Left renal pelvis (tissue), 4 donors: ENCODE results near the gene PTGES. TPM values are rescaled to one million over a fixed set of nuclear protein-coding genes. Genes with fewer than 3 reads are reported as not detected.

Experiments
- DNase-seq, 4 donors: peaks; one replicate each; pipeline ENCODE4 v3.0.0-alpha.2; 2013; ENCODE audit warnings: low read depth in 4 of 4, low spot score in 3 of 4
- polyA plus RNA-seq, 4 donors: library from polyadenylated mRNA; unstranded; fragments of 120-200 nt; gene quantifications; one replicate each; pipeline ENCODE4 v1.2.1, GENCODE V29; 2013; ENCODE audit not compliant: insufficient read length in 4 of 4

PTGES gene
- polyA plus RNA-seq, 4 donors, result 5.0 to 6.3 (median 5.5) TPM

DNA sequence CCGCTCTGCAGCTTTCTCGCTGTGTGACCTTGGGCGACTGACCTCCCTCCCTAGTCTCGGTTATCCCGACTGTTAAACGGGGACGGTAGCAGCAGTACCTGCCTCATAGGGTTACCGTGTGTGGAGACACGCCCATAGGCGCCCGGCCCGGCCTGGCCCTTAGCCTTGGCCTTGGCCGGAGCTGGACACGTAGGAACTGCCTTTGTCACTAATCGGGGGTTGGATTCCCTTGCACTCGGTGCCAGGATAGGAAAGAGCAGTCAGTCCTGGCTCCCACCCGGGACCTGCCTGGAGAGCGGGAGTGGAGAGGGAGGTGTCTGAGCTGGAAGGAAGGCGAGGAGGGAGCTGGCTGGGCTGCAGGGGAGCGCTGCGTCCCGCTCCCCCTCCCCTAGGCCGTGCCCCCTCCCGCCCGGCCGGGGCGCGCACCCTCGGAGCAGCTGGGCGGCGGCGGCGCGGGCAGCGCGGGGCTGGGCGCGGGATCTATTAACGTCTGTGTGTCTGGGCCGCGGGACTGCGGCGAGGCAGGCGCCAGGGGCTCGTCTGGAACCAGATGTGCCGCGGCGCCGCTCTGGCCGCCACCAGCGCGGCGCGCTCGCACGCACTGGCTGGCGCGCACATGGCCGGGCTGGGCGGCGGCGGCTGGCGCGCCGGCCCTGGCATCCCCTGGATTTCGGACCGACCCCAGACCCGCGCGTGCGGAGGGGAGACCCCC, 55.7 kb downstream of the PTGES start:
- DNase-seq, result no peak

DNA sequence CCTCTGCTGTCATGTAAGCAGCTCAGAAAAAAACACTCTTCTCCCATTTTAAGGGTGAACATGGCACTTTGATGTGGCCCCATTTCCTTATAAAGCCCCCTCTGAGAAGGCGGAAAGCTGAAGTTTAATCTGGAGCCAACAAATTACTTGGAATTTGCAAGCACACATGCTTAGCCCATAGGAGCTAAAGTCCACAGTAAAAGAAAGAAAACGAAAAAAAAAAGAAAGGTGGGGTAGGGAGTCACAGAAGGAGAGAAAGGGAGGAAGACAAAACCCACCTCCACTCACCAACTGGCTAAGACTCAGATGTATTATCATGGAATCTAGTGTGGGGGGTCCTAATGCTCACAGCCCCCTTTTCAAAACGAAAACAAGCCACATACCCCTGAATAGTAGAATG, 57.0 kb downstream of the PTGES start:
- DNase-seq, result no peak

DNA sequence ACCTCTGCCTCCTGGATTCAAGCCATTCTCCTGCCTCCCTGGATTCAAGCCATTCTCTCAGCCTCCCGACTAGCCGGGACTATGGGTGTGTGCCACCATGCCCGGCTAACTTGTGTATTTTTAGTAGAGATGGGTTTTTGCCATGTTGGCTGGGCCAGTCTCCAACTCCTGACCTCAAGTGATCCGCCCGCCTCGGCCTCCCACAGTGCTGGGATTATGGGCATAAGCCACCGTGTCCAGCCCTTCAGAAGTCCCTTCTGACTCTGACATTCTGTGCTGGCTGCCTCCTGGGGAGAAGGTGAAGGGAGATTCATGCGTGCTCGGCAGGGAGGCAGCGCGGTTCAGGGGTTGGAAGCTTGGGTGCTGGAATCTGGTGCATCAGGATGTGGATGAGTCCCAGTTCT, 58.6 kb downstream of the PTGES start:
- no peak for DNase-seq

DNA sequence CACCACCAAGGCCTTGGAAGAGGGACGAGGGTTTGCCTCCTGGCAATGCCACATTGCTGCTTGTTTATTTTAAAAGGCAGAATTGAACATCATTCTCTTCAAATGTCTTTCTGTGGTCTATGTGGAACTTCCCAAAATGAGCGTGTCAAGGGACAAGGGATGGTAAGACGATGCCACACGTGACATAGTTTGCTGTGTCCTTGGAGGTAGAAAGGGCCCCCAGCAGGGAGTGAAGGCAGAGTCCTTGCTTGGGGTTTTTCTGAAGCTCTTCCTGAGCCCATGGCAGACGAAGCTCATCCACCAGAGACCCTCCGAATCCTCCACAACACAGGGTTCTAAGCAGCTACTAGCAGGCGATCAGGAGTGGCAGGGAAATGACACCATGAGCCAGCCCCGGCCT, 59.1 kb downstream of the PTGES start:
- no peak for DNase-seq

DNA sequence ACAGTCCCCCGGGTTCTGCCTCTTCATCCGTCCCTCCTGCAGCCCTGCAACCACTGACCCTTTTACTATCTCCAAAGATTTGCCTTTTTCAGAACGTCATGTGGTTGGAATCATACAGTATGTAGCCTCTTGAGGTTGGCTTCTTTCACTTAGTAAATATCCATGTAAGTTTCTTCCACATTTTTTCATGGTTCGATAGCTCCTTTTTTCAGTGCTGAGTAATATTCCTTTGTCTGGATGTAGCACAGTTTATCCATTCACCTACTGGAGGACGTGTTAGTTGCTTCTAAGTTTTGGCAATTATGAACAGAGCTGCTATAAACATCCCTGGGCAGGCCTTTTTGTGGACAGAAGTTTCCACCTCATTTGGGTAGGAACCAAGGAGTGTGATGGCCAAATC, 60.3 kb downstream of the PTGES start:
- DNase-seq, result no peak

Other genes starting within 250 kb of the PTGES start
- gene C9orf50, start 131.9 kb downstream of the PTGES start, polyA plus RNA-seq, result 1 to 10 TPM in 1 of 4 donors, under 1 TPM in 3; 0.27 to 1.1 (median 0.49) TPM
- gene NTMT1, start 126.9 kb downstream of the PTGES start, polyA plus RNA-seq, result 10 to 100 TPM; 21.2 to 32.4 (median 29.9) TPM
- gene ASB6, start 110.9 kb downstream of the PTGES start, polyA plus RNA-seq, result 10 to 100 TPM; 12.4 to 22.2 (median 16.8) TPM
- 1 to 10 TPM in 3 of 4 donors, under 1 TPM in 1; 0.98 to 2.6 (median 1.5) TPM for gene PRRX2, start 87.4 kb downstream of the PTGES start, polyA plus RNA-seq
- 10 to 100 TPM; 19.3 to 21.5 (median 20.6) TPM for gene TOR1B, start 50.1 kb upstream of the PTGES start, polyA plus RNA-seq
- 10 to 100 TPM; 41.9 to 44.0 (median 43.1) TPM for gene TOR1A, start 71.1 kb upstream of the PTGES start, polyA plus RNA-seq
- gene C9orf78, start 82.2 kb upstream of the PTGES start, polyA plus RNA-seq, result 10 to 100 TPM; 64.7 to 86.9 (median 73.8) TPM
- 10 to 100 TPM; 14.8 to 28.0 (median 19.6) TPM for gene USP20, start 82.4 kb upstream of the PTGES start, polyA plus RNA-seq